Measurements from ENCODE around the gene AP4S1.
"Not testable (repeated sequence)": the region's sequence is repeated elsewhere in the genome, so short reads cannot be mapped to it uniquely, and the experiment has no call there.

Gene AP4S1

GRCh38 chr14:31030469-31030868, 5.0 kb downstream of the AP4S1 start:
- no peak for TF ChIP-seq ZFX (IDR thresholded peaks at IDR 0.05; ENCODE audit: borderline replicate concordance)
- TF ChIP-seq, protein P1, sequence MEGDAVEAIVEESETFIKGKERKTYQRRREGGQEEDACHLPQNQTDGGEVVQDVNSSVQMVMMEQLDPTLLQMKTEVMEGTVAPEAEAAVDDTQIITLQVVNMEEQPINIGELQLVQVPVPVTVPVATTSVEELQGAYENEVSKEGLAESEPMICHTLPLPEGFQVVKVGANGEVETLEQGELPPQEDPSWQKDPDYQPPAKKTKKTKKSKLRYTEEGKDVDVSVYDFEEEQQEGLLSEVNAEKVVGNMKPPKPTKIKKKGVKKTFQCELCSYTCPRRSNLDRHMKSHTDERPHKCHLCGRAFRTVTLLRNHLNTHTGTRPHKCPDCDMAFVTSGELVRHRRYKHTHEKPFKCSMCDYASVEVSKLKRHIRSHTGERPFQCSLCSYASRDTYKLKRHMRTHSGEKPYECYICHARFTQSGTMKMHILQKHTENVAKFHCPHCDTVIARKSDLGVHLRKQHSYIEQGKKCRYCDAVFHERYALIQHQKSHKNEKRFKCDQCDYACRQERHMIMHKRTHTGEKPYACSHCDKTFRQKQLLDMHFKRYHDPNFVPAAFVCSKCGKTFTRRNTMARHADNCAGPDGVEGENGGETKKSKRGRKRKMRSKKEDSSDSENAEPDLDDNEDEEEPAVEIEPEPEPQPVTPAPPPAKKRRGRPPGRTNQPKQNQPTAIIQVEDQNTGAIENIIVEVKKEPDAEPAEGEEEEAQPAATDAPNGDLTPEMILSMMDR (IDR thresholded peaks at IDR 0.05): no peak
- no peak overlapping the region for H3K27ac ChIP-seq

- no peak for TF ChIP-seq ZFX (IDR thresholded peaks at IDR 0.05; ENCODE audit: borderline replicate concordance)
- TF ChIP-seq, protein P1 (IDR thresholded peaks at IDR 0.05): no peak
- H3K27ac ChIP-seq: no peak overlapping the region
These were observed 11.1 kb downstream of the AP4S1 start for GRCh38 chr14:31036552-31036951.

DNA sequence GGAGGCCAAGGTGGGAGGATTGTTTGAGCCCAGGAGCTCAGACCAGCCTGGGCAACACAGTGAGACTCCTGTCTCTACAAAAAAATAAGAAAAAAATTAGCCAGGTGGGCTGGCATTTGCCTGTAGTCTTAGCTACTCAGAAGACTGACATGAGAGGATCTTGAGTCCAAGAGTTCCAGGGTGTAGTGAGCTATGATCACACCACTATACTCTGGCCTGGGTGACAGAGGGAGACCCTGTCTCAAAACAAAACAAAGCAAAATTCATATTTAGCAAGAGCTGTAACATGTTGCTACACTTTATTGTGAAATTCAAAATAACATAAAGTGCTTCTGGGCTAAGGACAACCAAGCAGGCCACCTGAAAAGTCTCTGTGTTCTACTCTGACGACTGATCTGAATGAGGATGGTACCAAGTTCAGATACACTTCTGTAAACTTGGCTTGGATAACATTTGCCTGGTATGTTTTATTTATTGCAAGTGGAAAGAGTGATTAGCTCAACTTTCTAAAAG, 12.3 kb downstream of the AP4S1 start:
- no peak overlapping the region for H3K27ac ChIP-seq
- TF ChIP-seq, protein P1 (IDR thresholded peaks at IDR 0.05): no peak
- TF ChIP-seq ZFX (IDR thresholded peaks at IDR 0.05; ENCODE audit: borderline replicate concordance): no peak

DNA sequence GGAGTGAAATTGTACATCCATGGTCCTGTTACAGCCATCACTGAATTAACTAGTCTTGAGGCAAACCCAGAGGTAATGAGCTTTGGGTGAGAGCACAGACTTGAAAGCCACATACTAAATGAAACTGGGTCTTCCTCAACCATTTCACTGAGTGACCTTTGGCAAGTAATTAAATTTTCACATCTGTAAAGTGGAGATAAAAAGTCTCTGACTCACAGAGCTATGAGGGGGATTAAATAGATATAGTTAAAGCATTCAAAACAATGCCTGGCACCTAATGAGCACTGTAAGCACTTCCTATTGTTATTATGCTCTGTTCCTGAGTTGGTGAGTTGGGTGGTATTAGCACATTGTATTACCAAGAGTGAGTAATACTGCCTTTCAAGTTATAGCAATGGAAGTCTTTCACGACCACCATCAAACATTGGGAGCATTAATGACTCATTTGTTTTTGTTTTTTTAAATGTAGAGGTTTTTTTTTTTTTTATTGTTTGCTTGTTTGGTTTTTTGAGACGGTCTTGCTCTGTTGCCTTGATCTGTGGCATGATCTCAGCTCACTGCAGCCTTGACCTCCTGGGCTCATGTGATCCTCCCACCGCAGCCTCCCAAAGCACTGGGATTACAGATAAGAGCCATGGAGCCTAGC, 13.2 kb downstream of the AP4S1 start:
- no peak overlapping the region for H3K27ac ChIP-seq
- no peak for TF ChIP-seq ZFX (IDR thresholded peaks at IDR 0.05; ENCODE audit: borderline replicate concordance)
- TF ChIP-seq, protein P1 (IDR thresholded peaks at IDR 0.05): no peak

DNA sequence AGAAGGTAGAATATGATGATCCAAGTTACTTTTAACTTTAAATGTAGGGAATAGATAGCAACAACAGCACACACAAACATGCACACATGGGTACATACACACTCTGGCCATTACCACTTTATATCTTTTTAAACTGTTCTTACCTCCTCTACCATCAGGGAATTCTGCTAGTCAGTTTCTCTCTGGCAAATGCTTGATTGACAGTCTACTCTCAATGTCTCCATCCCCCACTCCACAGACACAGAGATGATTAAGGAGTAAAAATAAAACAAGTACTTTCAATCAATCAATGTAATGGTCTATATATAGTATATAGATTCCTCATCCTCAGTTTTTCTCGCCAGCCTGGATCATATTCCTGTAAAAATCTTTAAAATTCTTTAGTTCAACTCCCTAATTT, 16.9 kb downstream of the AP4S1 start:
- TF ChIP-seq, protein P1 (IDR thresholded peaks at IDR 0.05): no peak
- no peak for TF ChIP-seq ZFX (IDR thresholded peaks at IDR 0.05; ENCODE audit: borderline replicate concordance)
- H3K27ac ChIP-seq: no peak overlapping the region

GRCh38 chr14:31042893-31043292, 17.4 kb downstream of the AP4S1 start:
- not testable (repeated sequence) for H3K27ac ChIP-seq

DNA sequence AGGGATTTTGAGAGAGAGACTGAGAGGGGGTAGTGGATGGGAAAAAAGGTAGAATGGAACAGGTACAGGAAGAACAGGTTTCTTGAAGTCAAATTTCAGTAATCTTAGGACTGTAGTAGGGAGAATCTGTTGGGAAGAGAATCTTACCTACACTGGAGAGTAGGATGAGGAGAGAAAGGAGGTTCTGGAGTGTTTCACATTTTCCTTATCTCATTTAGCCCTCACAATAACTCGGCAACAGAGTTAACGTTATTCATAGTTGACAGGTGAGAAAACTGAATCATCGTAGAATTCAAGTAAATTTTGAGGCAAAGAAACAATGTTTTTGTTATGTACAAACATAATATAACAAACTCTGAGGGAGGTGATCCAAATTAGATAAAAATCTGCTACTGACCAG, 17.9 kb downstream of the AP4S1 start:
- no peak overlapping the region for H3K27ac ChIP-seq
- TF ChIP-seq, protein P1 (IDR thresholded peaks at IDR 0.05): no peak
- no peak for TF ChIP-seq ZFX (IDR thresholded peaks at IDR 0.05; ENCODE audit: borderline replicate concordance)

Measured in 22Rv1 (cell line).